ENCODE data around the gene KRT82. TPM values are rescaled to one million over a fixed set of nuclear protein-coding genes. Genes with fewer than 3 reads are reported as not detected.

KRT82 gene
- total RNA-seq, 1 donor from 2014 or later: not detected

- no peak for TF ChIP-seq CTCF (IDR thresholded peaks at IDR 0.05)
- H3K9me3 ChIP-seq: no peaks in the 10 kb centered on the region
Observed at GRCh38 chr12:52392465-52393007, 13.6 kb downstream of the KRT82 start.

GRCh38 chr12:52391618-52392002, 14.5 kb downstream of the KRT82 start:
- H3K4me1 ChIP-seq: no peaks in the 10 kb centered on the region
- intact Hi-C loops (cut with DNase I): no loop called here
- DNase-seq: peak; percentile 64
- no peak overlapping the region for H3K27ac ChIP-seq
- no peaks in the 10 kb centered on the region for H3K9me3 ChIP-seq
- no peaks in the 10 kb centered on the region for H3K36me3 ChIP-seq
- no peak for TF ChIP-seq CTCF (IDR thresholded peaks at IDR 0.05)
- ATAC-seq: peak; percentile 5
- peaks cover 10% of the 10 kb centered on the region for H3K27me3 ChIP-seq
- no peak overlapping the region for H3K4me3 ChIP-seq

More at GRCh38 chr12:52392465-52393007, 13.6 kb downstream of the KRT82 start:
- Histone ChIP-seq H3K36me3 (no peaks in the 10 kb centered on the region), H3K4me1 (no peaks in the 10 kb centered on the region), H3K27ac (no peak overlapping the region), H3K27me3 (peaks cover 10% of the 10 kb centered on the region), H3K4me3 (no peak overlapping the region)
- intact Hi-C loops (cut with DNase I): no loop called here
- no peak for DNase-seq
- no peak for ATAC-seq

DNA sequence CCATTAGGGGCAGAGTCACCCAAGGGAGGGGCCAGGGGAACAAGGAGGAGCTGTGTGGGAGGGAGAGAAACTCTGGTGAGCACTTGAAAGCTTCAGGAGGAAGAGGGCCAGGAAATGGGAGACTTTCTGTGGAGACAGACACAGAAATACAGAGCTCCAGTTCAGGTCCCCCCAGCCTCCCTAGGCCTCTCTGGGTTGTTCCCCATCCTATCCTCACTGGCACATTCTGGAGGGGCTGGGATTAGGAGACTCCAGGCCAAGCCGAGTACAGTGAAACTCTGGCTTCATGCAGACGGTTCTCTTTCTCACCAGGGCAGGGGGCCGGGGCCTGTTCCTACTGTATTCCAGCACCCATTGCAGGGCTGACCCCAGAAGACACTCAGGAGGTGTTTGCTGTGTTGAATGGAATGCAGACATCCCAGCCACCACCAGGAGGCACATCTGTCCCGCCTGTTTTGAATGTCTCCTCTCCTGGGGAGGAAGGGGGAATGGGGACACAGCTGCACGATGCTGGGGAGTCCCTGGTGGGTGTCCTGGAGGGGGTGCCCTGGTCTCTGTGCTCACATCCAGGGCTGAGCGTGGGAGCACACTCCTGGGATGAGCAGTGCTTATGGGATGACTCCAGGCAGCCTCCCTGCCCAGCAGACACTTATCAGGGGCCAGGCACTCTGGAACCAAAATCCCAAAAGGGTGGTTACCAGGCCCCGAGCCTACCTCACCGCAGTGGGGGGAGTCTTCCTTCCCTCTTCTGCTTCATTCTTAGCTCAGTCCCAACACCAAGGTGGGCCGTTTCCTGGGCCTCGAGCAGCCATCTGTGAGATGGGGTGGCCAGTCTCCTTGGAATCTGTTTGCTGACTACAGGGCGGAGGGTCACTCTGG, 15.2 kb downstream of the KRT82 start:
- H3K27ac ChIP-seq: no peak overlapping the region
- H3K4me3 ChIP-seq: no peak overlapping the region
- no peaks in the 10 kb centered on the region for H3K4me1 ChIP-seq
- intact Hi-C loops (cut with DNase I): no loop called here
- peak; percentile 47 for ATAC-seq
- H3K27me3 ChIP-seq: peaks cover 10% of the 10 kb centered on the region
- no peaks in the 10 kb centered on the region for H3K9me3 ChIP-seq
- DNase-seq: peak; percentile 60
- H3K36me3 ChIP-seq: no peaks in the 10 kb centered on the region
- peak; percentile 43 for TF ChIP-seq CTCF (IDR thresholded peaks at IDR 0.05)

- Histone ChIP-seq H3K4me3 (no peak overlapping the region), H3K27me3 (peaks cover 4% of the 10 kb centered on the region), H3K4me1 (no peaks in the 10 kb centered on the region), H3K36me3 (no peaks in the 10 kb centered on the region), H3K27ac (no peak overlapping the region), H3K9me3 (no peaks in the 10 kb centered on the region)
- ATAC-seq (no peak), DNase-seq (peak; percentile 53)
- intact Hi-C loops (cut with DNase I): no loop called here
- no peak for TF ChIP-seq CTCF (IDR thresholded peaks at IDR 0.05)
Observed at GRCh38 chr12:52389313-52390207, 16.6 kb downstream of the KRT82 start.

- TF ChIP-seq CTCF (IDR thresholded peaks at IDR 0.05): no peak
- ATAC-seq: no peak
- H3K36me3 ChIP-seq: no peaks in the 10 kb centered on the region
- DNase-seq: peak; percentile 23
- H3K27ac ChIP-seq: no peak overlapping the region
- H3K9me3 ChIP-seq: no peaks in the 10 kb centered on the region
- H3K27me3 ChIP-seq: no peaks in the 10 kb centered on the region
- intact Hi-C loops (cut with DNase I): no loop called here
- no peaks in the 10 kb centered on the region for H3K4me1 ChIP-seq
- H3K4me3 ChIP-seq: no peak overlapping the region
Observed at GRCh38 chr12:52387859-52388258, 18.3 kb downstream of the KRT82 start.

Measured in upper lobe of right lung (tissue), 1 donor.